HG02759 (cell line): ENCODE data around the gene THSD7A.

Experiments used
- ATAC-seq: cut with Tn5 transposase; IDR thresholded peaks from one replicate; pipeline ENCODE4 v1.9.1; 2021; ENCODE audit warnings: mild to moderate bottlenecking, moderate library complexity; ENCODE audit not compliant: unreplicated experiment

THSD7A gene

DNA sequence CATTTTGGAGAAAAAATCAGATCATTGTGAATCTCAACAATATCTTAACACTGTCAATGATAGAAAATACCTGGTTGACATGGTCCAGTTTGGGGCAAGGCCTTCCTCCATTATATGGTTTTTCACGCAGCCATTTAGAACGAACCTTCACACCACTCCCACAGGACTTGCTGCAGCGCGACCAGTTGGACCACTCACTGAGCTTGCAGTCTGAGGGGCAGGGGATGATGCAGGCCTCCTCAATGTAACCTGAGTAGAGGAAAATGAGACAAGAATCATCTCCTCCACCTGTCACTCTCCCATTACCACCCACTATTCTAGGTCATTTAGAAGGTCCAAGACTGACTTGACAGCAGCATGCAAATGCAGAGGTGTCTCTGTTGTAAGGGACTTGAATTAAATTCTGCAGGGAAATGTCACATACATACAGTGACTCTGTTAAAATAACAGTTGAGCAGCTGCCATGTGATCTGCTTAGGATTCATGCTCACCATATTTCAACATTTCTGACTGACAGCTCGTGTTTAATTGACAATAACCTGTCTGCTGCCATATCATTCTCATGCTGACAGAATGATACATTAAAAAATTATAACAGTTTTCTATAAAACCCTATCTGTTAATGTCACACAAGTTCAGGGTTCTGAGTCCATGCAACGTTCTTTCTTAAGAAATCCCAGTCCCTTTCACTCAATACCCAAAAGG, 403.0 kb downstream of the THSD7A start:
- no peak for ATAC-seq

DNA sequence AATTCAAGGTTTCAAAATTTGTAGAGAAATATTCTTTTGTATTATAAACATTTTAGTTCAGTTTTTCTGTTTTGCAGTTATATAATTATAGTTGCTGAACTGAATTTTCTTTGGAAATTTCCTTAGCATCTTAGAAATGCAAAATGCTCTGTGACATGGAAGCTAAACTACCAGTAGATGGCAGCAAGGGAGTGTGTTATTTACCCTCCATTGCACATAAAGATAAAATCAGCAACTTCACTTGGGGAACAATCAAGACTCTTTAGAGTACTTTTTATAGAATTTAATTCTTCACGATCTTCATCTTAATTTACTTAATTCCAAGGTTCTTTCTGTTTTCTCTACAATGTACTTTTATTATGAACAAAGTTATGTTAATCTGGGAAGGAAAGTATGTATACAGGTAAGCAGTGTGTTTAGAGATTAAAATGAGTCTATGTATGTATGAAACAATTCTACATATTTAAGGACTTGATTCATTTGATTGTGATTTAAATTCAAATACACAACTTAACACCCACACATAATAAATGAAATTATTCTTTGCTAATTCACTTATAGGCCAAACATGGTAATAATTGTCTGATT, 404.2 kb downstream of the THSD7A start:
- peak; percentile 64 for ATAC-seq

DNA sequence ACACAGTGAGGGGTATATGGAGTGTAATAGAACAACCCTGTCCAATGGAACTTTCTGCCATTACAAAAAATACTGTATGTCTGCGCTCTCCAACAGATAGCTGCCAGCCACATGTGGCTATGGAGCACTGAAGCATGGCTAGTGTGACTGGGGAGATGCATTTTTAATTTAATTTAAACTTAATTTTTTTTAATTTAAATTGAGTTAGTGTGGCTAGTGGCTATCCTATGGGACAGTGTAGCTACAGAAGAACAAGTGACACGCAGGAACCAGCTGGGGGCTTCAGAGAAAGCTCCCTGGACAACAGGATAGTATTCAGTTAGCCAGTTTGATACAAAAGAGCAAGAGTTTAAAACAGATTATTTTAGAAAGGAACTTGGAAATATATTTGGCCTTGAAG, 408.0 kb downstream of the THSD7A start:
- no peak for ATAC-seq

DNA sequence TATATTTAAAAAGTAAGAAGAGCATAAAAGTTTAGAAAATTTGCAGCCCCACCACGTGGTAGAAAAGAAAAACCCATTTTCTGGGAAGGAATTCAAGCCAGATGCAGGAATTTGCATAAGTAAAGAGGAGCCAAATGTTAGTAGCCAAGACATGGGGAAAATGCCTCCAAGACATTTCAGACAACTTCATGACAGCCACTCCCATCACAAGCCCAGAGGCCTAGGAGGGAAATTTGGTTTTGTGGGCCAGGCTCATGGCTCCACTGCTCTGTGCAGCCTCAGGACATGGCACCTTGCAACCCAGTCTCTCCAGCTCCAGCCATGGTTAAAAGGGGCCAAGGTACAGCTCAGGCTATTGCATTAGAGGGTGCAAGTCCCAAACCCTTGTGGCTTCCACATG, 411.9 kb downstream of the THSD7A start:
- ATAC-seq, result no peak

DNA sequence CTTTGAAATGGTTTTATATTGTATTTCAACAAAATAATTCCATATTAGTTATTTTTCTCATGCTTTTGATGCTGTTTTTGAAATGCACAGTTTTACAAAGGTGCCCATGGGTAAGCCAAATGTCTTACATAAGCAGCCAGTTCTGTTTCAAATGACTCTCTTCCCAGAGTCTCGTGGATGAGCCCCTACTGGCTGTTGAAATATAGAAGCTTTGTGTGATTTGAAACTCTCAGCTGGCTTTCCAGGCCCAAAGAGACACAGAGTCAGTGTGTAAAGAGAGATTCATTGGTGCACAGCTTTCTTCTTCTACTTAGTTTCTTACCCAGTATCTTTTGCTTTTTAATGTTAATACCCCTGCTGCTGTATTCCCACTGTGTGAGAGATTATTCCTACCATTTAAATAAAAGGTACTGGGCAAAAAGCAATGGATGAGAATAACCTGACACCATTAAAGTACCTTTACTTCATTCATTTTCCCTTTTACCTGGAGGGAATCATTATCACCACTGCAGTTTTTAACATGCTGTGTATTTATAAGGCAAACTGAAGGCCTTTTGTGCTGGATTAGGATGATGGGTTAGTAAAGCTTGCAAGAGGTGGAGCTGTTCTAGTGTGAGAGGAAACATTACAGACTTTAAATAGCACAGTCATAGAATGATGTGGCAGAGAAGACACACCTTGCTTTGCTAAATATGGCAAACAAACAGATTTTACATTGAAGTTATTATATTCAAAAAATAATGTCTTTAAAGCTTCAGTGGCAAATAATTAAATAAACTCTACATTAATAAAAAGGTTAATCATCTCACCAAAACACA, 415.1 kb downstream of the THSD7A start:
- ATAC-seq, result no peak

DNA sequence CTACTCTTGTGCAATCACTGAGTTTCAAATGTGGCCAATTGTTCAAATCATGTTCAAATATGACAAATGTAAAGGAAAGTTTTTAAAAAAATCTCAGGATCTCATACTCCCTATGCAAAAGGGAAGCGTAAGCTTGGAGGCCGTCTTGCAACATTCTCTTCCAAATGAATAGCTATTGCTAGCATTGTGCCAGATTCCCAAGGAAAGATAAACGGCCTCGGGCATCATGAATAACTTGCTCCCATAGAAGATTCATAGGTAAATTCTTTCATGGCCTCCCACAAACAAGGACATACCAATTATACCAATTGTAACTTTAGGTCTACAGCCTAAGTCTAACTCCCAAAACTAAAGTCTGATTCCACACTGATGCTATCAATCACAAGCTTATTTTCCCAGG, 416.9 kb downstream of the THSD7A start:
- no peak for ATAC-seq

DNA sequence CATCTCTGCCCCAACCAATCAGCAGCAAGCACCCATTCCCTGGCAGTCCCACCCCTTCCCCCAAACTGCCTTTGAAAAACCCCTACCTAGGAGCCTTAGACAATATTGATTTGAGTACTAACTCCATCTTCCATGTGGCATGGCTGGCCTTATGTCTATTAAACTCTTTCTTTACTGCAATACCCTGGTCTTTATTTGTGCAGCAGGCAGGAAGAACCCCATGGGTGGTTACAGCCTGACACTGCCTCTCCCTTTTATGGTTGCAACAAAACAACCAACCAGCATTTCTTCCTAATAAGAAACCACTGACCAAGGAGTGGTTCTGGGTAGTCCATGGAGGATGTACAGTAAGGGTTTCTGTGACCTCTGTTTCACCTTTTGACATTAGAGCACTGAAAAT, 418.1 kb downstream of the THSD7A start:
- no peak for ATAC-seq

DNA sequence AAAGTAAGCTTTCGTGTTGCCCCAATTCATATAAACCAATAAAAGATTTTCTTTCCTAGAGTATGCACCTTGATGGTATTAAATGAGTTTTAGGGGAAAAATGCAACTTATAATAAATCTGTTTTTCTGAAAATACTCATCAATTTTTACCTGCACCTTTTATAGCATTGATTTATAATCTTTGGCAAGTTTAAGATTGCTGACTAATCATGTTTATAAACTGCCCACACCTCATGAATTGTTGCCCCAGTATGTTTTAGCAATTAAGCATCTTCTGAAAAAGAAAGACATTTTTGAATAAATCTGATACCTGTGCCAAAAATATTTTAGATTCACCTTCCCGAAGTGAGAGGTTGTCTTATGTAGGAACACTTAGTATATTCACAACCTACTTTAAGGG, 420.0 kb downstream of the THSD7A start:
- ATAC-seq, result no peak

DNA sequence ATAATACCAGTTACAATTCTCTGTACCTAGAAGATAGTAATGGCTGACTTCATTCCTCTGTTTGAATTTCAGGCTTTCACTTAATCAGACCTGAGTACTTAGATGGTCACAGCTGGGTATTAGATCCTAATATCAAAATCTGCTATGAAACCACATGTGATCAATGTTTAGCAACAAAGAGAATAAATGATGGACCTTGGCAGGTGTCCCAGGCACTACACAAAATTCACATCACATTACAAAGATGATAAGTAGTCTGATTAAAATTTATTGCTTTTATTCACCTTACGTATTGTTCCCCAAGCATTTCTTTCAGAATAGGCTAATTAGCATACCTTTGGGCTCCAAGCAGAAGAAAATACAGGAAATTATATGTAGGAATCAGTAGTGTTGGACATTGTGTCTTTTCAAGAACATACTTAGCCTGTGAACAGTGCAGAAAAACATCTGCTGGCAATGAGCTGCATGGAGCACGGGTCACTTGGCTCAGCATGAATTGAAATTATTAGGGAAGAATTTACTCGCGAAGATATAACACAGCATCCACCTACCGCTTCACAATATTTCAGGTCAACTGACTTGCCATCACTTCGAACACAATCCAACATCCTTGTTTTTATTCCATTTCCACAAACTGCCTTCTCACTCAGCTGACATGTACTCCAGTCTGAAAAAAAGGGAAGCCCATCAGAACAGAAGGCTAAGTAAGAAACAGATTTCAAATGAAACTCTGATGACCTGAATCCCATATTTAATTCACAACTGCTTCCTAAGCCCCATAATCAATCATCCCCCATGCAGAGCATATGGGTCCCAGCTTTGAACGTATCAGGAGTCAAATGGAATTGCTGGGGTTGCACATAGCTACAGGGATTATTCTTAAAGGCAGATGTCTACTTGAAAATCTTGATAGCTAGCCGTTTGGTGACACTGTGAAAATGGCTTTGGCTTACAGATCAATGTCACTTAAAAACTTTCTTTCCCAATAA, 421.0 kb downstream of the THSD7A start:
- ATAC-seq, result no peak

DNA sequence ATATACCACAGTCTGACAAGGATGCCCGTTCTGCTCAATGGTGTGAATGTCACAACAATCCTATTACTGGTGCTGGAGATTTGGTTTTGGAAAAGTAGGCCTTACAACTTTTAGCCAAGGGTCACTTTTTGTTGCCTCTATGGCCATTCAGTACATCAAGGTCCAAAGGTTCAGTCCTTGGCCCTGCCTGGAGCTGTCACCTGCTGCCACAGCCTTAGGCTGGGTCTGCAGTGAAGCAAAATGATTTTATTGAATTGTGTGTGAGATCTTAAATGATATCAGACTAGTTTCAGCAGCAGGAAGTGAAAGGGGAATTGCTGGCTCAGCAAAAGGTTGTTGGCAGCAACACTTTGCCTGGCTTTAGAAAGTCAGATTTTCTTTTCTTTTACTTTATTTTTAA, 427.6 kb downstream of the THSD7A start:
- no peak for ATAC-seq

DNA sequence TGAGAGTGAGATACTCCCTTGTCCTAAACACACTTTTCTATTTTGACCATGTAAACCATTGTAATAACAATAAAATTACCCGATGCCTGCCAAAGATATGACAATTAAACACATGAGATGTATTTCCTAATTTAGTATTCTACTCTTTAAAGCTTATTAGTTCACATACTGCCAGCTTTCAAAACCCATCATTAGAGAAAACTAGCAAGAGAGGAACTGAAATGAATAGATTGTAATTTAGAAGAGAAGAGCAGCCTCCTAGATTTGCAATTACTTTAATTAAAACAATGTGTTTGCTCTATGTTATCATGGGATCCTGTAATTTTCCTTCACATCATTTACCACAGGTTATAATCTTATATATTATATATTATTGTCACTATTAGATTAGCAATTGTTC, 428.2 kb downstream of the THSD7A start:
- no peak for ATAC-seq

DNA sequence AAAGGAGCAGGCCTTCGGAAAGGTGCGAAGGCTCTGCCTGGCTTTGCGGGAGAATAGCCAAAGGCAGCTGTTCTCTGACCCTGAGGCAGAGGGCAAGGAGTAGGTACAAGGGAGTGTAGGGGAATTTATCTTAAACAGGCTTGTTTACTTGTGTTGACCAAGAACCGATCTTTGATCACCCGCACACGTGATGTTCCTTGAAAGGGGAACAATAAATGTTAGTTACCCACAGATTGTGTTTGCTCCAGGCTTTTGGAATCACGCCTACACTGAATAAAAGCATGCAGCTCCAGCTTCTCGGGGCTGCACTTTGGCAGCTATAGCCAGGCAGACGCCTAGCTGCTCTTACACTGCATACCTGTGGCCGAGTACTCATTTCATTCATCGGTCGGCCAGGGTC, 437.6 kb downstream of the THSD7A start:
- no peak for ATAC-seq

DNA sequence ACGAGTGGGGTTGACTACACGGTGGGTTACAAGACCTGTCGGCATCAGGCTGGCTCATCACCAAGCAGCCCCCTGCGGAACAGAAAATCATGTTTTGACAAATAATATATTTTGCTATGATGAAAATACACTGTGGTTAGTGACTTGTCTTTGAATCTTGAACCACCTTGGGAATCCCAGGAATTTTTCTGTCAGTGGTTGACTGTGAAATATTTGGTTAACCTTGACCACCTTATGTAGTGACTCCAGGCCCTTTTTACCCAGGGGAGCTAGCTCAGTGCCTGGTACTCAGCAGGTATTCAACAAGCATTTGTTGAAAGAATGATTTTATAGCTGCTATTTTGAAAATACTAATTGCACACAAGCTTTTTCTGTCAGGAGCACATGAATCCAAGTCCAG, 452.4 kb downstream of the THSD7A start:
- no peak for ATAC-seq

DNA sequence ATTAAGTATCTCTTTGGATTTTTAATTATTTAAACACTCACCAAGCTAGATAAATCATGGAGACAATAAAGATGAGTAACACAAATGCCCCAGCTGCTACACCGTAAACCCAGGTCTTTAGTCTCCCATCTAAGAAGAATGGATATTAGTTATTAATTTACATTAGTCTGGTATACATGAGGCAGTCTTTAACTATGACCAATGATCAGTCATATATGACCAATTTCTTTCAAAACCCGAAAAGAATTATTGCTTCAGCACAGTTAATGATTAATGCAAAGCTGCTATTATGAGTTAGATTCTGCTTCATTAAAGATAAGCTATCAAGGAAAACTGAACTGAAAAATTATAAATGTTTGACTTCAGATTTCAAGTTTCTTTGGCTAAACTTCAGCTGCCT, 455.5 kb downstream of the THSD7A start:
- no peak for ATAC-seq

DNA sequence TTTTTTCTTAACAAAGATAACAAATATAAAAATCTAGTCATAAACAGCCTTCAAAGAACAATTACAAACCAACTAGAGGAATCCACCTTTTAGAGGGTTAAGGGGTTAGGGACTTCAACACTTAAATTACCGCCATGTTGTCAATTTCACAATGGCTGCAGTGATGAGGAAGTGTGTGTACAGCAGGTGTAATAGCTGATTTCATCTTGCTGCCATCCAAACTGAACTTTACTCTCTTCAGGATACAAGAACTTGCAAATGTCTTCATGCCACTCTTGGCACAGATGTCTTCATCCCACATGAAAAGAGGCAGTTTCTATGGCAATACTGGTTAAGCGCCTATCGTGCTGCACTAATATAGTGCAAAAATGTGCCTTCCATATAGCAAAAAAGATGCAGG, 457.4 kb downstream of the THSD7A start:
- ATAC-seq, result no peak

DNA sequence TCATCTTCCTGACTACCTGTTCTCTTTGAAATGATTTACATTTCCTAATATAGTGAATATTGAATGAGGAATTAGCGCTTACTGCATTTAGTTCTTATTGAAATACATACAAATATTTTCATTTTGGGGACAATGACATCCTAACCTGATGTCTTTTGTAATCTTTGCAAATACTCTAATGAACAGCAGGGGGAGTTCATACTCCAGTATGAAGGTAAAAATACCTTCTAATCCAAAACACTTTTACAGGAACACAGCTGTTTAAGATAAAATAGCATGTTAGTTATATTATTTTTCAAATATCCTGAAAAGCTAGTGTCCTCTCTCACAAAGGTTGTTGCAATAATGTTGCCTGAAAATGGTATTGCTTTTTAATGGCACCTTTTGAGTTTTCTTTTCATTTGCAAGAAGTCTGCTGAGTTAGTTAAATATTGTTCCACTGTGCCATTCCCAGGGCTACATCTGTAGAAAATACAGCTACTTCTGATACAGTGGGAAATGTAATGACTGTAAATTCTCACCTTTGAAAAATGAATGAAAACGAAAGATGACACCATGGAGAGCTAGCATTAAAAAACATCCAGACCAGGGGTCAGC, 458.4 kb downstream of the THSD7A start:
- no peak for ATAC-seq

DNA sequence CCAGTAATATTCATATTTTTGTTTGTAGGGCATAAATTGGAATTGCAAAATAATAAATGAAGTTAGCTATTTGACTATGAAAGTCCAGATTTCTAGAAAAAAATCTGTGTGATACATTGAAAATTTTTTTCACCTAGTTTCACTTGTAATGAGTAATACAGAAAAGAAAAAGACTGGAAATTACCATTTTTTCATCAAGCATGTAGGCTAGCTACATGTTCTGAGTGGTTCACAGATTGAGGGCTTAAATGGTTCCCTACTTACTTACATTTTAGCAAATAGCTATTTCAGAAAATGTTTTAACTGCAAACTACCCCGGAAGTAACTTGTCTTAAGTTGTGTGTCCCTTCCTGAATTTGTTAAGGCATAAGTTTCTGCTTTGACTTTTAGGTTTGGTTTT, 462.3 kb downstream of the THSD7A start:
- peak; percentile 59 for ATAC-seq

DNA sequence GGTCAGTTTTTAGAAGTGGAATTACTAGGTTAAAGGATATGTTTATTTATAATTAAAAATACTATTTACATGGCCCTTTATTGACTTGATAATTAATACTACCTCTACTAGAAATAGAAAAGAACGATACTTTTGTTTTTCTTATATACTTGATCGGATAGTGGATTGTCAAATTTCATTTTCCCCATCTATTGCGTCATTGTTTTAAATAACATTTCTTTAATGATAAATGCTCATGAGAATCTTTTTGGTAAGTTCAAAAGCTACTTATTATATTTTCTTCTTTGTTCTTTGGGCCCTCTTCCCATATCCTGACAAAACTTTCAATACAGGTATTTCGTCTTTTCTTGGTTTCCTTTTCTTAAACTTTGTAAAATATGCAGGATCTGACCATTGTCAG, 465.9 kb downstream of the THSD7A start:
- ATAC-seq, result no peak

DNA sequence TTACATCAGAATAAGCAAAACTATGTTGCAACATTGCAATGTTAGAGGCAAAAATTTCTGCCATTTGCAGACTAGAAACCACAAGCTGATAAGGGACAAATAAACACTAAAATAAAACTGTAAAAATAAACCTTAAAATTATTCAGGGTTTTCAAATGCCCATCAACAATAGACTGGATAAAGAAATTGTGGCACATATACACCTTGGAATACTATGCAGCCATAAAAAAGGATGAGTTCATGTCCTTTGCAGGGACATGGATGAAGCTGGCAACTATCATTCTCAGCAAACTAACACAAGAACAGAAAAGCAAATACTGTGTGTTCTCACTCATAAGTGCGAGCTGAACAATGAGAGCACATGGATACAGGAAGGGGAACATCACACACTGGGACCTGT, 473.4 kb downstream of the THSD7A start:
- no peak for ATAC-seq

DNA sequence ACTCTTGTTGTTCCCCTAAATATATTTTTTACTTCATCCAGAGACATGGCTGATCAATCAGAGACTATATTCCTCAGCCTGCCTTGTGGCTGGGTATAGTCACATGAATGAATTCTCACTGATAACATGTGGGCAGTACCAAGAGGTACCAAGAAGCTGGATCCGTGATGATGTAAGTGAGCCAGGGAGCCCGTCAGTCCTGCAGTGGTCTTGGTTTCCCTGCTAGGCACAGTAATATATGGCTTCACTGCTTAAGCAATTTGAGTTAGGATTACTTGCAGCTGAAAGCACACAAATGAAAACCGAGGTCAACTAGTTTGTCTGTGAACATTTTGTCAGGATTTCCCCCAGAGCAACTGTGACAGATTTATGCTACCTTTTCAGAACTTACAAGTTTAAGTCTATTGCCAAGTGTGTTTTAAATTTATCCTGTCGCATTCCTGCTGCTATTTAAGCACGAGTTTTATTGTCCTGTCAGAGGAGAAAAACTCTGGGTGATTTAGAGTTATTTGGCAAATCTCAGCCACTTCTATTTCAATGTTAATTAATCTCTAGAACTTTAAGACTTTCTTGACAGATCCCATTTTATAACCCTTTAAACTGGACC, 476.5 kb downstream of the THSD7A start:
- no peak for ATAC-seq
